Keratinocyte (primary cell): ENCODE measurements around the gene NRXN2. TPM values are rescaled to one million over a fixed set of nuclear protein-coding genes. Genes with fewer than 3 reads are reported as not detected.

Experiments
- DNase-seq: peaks from one replicate; pipeline ENCODE4 v3.0.0-alpha.2; 2011; ENCODE audit warnings: low read depth, missing footprints, low spot score
- FAIRE-seq: peaks from 2 replicates; lab custom pipeline; 2011; peaks lifted over from hg19 to GRCh38; lab: Jason Lieb, UNC
- H2AFZ ChIP-seq: 2 replicates; pipeline ENCODE4 v1.6.0; 2012; ENCODE audit warnings: low read length, control low read depth, inconsistent platforms; ENCODE audit not compliant: control insufficient read depth
- H3K27ac ChIP-seq: 2 replicates; pipeline ENCODE4 v1.5.1; 2011; ENCODE audit warnings: low read length; ENCODE audit not compliant: control insufficient read depth, insufficient read depth
- H3K27me3 ChIP-seq: 3 replicates; pipeline ENCODE4 v1.6.0; 2011; ENCODE audit warnings: low read length; ENCODE audit not compliant: control insufficient read depth, insufficient read depth; ENCODE audit errors: extremely low read depth
- H3K36me3 ChIP-seq, 2 experiments: 2 replicates in 1 of 2; 3 replicates in 1 of 2; pipeline ENCODE4 v1.5.1; 2011; ENCODE audit warnings: low read length in 2 of 2, mild to moderate bottlenecking in 1 of 2; ENCODE audit not compliant: control insufficient read depth in 2 of 2, insufficient read depth in 2 of 2; ENCODE audit errors: extremely low read depth in 1 of 2
- H3K4me1 ChIP-seq: 3 replicates; pipeline ENCODE4 v1.5.1; 2011; ENCODE audit warnings: low read length; ENCODE audit not compliant: control insufficient read depth, insufficient read depth; ENCODE audit errors: extremely low read depth
- H3K4me2 ChIP-seq: 3 replicates; pipeline ENCODE4 v1.6.0; 2011; ENCODE audit warnings: low read depth, low read length; ENCODE audit not compliant: control insufficient read depth, insufficient read depth; ENCODE audit errors: extremely low read depth
- H3K4me3 ChIP-seq, 3 experiments: fragments of 200-600 bp in 1 of 3; sonication (generic) in 1 of 3; 2 replicates in 2 of 3; 3 replicates in 1 of 3; pipeline ENCODE4 v1.5.1; 2011 to 2016; ENCODE audit warnings: low read length in 3 of 3, mild to moderate bottlenecking in 3 of 3, control low read depth in 2 of 3, inconsistent platforms in 1 of 3, low read depth in 1 of 3, mixed read lengths in 1 of 3, mixed run types in 1 of 3, moderate library complexity in 1 of 3; ENCODE audit not compliant: control insufficient read depth in 2 of 3, insufficient read depth in 2 of 3; ENCODE audit errors: extremely low read depth in 1 of 3
- H3K79me2 ChIP-seq: 2 replicates; pipeline ENCODE4 v1.6.0; 2012; ENCODE audit warnings: low read length; ENCODE audit not compliant: control insufficient read depth, insufficient read depth
- H3K9ac ChIP-seq: 3 replicates; pipeline ENCODE4 v1.6.0; 2011; ENCODE audit warnings: low read length; ENCODE audit not compliant: control insufficient read depth, insufficient read depth; ENCODE audit errors: extremely low read depth
- H3K9me1 ChIP-seq: 3 replicates; pipeline ENCODE4 v1.6.0; 2011; ENCODE audit warnings: low read length; ENCODE audit not compliant: control insufficient read depth, insufficient read depth; ENCODE audit errors: extremely low read depth
- H3K9me3 ChIP-seq: 2 replicates; pipeline ENCODE4 v1.5.1; 2012; ENCODE audit warnings: low read depth, low read length; ENCODE audit not compliant: control insufficient read depth
- H4K20me1 ChIP-seq: 3 replicates; pipeline ENCODE4 v1.6.0; 2011; ENCODE audit warnings: low read length; ENCODE audit not compliant: control insufficient read depth, insufficient read depth; ENCODE audit errors: extremely low read depth
- EZH2 ChIP-seq: IDR thresholded peaks from one replicate; pipeline ENCODE4 v1.6.1; 2012; ENCODE audit warnings: inconsistent platforms, mild to moderate bottlenecking, low read length, moderate library complexity
- dilution Hi-C: fragments of 300-500 bp; cut with MboI; formaldehyde crosslinking; loops from one replicate; pipeline ENCODE4 v1.7.0; 2020; ENCODE audit warnings: low sequenced_read_pairs; ENCODE audit not compliant: extremely low pct_ligation_motif_present
- polyA plus RNA-seq, 5 experiments: library from polyadenylated mRNA; depleted of rRNA in 3 of 5; stranded (reverse) in 3 of 5; stranded (forward) in 1 of 5; unstranded in 1 of 5; fragments of >200 nt; gene quantifications; 1 replicate in 1 of 5; 2 replicates in 3 of 5; 3 replicates in 1 of 5; pipeline versions ENCODE4 v1.2.1 to v1.2.3, GENCODE V29; 2011 to 2012; ENCODE audit warnings: missing spikeins in 2 of 5, low read depth in 1 of 5, low replicate concordance in 1 of 5
- TF ChIP-seq, protein P1 (sequence below), 3 experiments: IDR thresholded peaks in 1 of 3; conservative IDR thresholded peaks in 1 of 3; optimal IDR thresholded peaks in 1 of 3; 2 replicates in 2 of 3; 3 replicates in 1 of 3; pipeline versions ENCODE3 to v1.5.1; 2011; ENCODE audit warnings: low read length in 3 of 3, mild to moderate bottlenecking in 3 of 3, moderate library complexity in 2 of 3, control low read depth in 1 of 3, inconsistent platforms in 1 of 3; ENCODE audit not compliant: insufficient read depth in 2 of 3; ENCODE audit errors: extremely low read depth in 1 of 3

The NRXN2 gene
- polyA plus RNA-seq, 1 donor (not counting 4 experiments of a cell fraction or from before 2014, with no cell fraction given), result not detected

DNA sequence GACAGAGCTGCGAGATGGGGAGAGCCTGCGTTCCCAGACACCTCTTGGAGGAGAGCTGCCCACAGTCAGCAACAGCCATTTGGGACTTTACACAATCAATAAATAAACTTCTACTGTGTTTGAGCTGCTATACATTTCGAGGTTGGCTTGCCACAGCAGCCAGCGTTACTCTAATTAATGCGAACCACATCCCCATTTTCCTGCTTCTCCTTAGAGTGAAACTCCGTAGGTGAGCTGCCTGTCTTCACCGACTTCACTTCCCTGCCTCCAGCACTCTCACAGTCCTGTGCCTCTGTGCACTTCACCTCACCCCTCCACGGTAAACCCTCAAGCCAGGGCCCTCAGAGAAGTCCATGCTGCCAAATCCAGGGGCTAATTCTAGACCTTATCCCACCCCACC lies 137.8 kb downstream of the NRXN2 start:
- H3K9ac ChIP-seq, result no peak overlapping the region
- dilution Hi-C loops, result no loop called here
- no peak overlapping the region for H3K4me2 ChIP-seq
- H3K4me1 ChIP-seq, result no peaks in the 10 kb centered on the region
- H3K4me3 ChIP-seq, result no peak overlapping the region
- H4K20me1 ChIP-seq, result no peaks in the 10 kb centered on the region
- no peaks in the 10 kb centered on the region for H3K36me3 ChIP-seq
- H3K27ac ChIP-seq, result no peak overlapping the region
- H3K79me2 ChIP-seq, result no peaks in the 10 kb centered on the region
- peaks cover 2% of the 10 kb centered on the region for H3K9me3 ChIP-seq
- H3K27me3 ChIP-seq, result no peaks in the 10 kb centered on the region
- FAIRE-seq, result no peak
- H3K9me1 ChIP-seq, result no peaks in the 10 kb centered on the region
- no peak for TF ChIP-seq EZH2
- TF ChIP-seq, protein P1, sequence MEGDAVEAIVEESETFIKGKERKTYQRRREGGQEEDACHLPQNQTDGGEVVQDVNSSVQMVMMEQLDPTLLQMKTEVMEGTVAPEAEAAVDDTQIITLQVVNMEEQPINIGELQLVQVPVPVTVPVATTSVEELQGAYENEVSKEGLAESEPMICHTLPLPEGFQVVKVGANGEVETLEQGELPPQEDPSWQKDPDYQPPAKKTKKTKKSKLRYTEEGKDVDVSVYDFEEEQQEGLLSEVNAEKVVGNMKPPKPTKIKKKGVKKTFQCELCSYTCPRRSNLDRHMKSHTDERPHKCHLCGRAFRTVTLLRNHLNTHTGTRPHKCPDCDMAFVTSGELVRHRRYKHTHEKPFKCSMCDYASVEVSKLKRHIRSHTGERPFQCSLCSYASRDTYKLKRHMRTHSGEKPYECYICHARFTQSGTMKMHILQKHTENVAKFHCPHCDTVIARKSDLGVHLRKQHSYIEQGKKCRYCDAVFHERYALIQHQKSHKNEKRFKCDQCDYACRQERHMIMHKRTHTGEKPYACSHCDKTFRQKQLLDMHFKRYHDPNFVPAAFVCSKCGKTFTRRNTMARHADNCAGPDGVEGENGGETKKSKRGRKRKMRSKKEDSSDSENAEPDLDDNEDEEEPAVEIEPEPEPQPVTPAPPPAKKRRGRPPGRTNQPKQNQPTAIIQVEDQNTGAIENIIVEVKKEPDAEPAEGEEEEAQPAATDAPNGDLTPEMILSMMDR (optimal IDR thresholded peaks at IDR 0.05 in 1 of 3, IDR thresholded peaks at IDR 0.05 in 1 of 3, conservative IDR thresholded peaks at IDR 0.05 in 1 of 3; ENCODE audit: extremely low read depth in 1 of 3, insufficient read depth in 2 of 3, low read length in 3 of 3), result no peak
- DNase-seq, result no peak
- no peak overlapping the region for H2AFZ ChIP-seq

DNA sequence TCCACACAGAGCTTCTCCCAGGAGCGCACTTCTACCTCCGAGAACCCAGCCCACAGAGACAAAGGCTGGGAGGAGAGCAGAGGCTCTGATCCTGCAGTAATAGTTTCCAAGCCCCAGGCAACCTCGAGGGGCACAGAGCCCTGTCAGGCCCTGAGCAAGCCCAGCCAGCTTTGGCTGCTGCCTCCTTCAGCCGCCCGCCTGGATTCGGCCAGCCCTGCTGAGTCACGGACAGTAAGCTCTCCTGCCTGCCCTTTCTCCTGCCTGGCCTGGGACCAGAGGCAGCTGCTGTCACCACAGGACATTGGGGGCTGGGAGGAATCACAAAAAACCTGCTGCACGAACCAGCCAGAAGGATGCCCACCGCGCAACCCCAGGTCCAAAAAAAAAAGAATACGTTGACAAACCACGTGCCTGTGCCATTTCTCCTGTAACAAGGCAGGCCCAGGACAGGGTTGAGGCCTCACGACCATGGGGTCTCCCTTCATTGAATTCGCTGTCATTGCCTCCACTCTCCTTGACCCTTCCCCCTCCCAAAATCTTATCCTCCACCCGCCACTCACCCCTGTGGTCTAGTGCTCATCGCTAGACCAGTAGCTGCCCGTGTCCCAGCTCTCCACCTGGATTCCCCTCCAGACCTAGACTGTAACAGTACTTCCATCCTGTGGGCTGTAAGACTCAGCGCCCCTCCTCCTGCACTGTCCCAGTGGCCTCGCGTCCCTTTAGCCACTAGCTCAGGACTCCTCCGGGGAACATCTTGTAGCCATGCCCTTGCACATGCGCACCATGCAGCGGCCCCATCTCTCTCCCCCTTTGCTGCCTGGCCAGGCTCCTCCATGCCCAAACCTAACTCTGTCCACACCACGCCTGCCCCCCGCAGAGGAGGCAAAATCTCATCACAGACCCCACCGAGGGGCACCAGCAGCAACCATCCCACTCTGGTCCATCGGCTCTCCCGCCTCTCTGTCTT lies 139.4 kb downstream of the NRXN2 start:
- no peak overlapping the region for H3K4me3 ChIP-seq
- no peak for DNase-seq
- dilution Hi-C loops, result no loop called here
- no peak overlapping the region for H3K9ac ChIP-seq
- peaks cover 2% of the 10 kb centered on the region for H3K9me3 ChIP-seq
- H3K4me2 ChIP-seq, result no peak overlapping the region
- H3K4me1 ChIP-seq, result no peaks in the 10 kb centered on the region
- TF ChIP-seq, protein P1 (optimal IDR thresholded peaks at IDR 0.05 in 1 of 3, IDR thresholded peaks at IDR 0.05 in 1 of 3, conservative IDR thresholded peaks at IDR 0.05 in 1 of 3; ENCODE audit: extremely low read depth in 1 of 3, insufficient read depth in 2 of 3, low read length in 3 of 3), result no peak
- no peak for TF ChIP-seq EZH2
- H3K27me3 ChIP-seq, result no peaks in the 10 kb centered on the region
- H4K20me1 ChIP-seq, result no peaks in the 10 kb centered on the region
- H3K79me2 ChIP-seq, result no peaks in the 10 kb centered on the region
- no peak overlapping the region for H2AFZ ChIP-seq
- H3K27ac ChIP-seq, result no peak overlapping the region
- H3K36me3 ChIP-seq, result no peaks in the 10 kb centered on the region
- no peak for FAIRE-seq
- H3K9me1 ChIP-seq, result no peaks in the 10 kb centered on the region
